Activated CD8-positive, alpha-beta memory T cell treated with anti-CD3 and anti-CD28 coated beads, Interleukin-2, amount 50 U/mL, for 1 hour (primary cell): Measurements from ENCODE around the gene APMAP.

ENCODE experiments used
- DNase-seq: peaks from one replicate; pipeline ENCODE4 v3.0.0-alpha.2; 2020; ENCODE audit errors: extremely low read depth

Gene APMAP

GRCh38 chr20:24966317-24967012, 26.1 kb downstream of the APMAP start:
- no peak for DNase-seq

GRCh38 chr20:24965065-24965919, 27.3 kb downstream of the APMAP start:
- no peak for DNase-seq

GRCh38 chr20:24964506-24964840, 28.1 kb downstream of the APMAP start:
- no peak for DNase-seq

GRCh38 chr20:24963672-24964505, 28.7 kb downstream of the APMAP start:
- DNase-seq, result no peak

- no peak for DNase-seq
Observed at GRCh38 chr20:24962510-24962909, 30.0 kb downstream of the APMAP start.

GRCh38 chr20:24962182-24962492, 30.4 kb downstream of the APMAP start:
- DNase-seq, result no peak

GRCh38 chr20:24961384-24962181, 31.0 kb downstream of the APMAP start:
- DNase-seq, result no peak

- no peak for DNase-seq
Observed at GRCh38 chr20:24960861-24961260, 31.7 kb downstream of the APMAP start.

- no peak for DNase-seq
Observed at GRCh38 chr20:24960302-24960801, 32.2 kb downstream of the APMAP start.

GRCh38 chr20:24959591-24960301, 32.8 kb downstream of the APMAP start:
- DNase-seq, result no peak

GRCh38 chr20:24958506-24959385, 33.8 kb downstream of the APMAP start:
- DNase-seq, result no peak

- DNase-seq, result no peak
Observed at GRCh38 chr20:24957326-24958016, 35.1 kb downstream of the APMAP start.

- DNase-seq, result no peak
Observed at GRCh38 chr20:24956001-24956841, 36.3 kb downstream of the APMAP start.

GRCh38 chr20:24955045-24955444, 37.5 kb downstream of the APMAP start:
- no peak for DNase-seq

- DNase-seq, result no peak
Observed at GRCh38 chr20:24954566-24954965, 38.0 kb downstream of the APMAP start.

- no peak for DNase-seq
Observed at GRCh38 chr20:24954151-24954550, 38.4 kb downstream of the APMAP start.

GRCh38 chr20:24953621-24954133, 38.9 kb downstream of the APMAP start:
- DNase-seq, result no peak

GRCh38 chr20:24953209-24953575, 39.4 kb downstream of the APMAP start:
- no peak for DNase-seq
